ENCODE data around the gene RHD.
"Not testable (repeated sequence)": the region's sequence is repeated elsewhere in the genome, so short reads cannot be mapped to it uniquely, and the experiment has no call there.

RHD gene

GRCh38 chr1:25272238-25272637 lies at the start of gene RHD:
Gene RHD, plus strand, starts transcription at chr1:25272509. Its CDS starts 39 bp downstream, at chr1:25272548.
- DNase-seq (ENCODE audit: low read depth in 2 of 2) = not testable (repeated sequence)

GRCh38 chr1:25222606-25223005 lies 49.7 kb upstream of the RHD start:
- no peak for DNase-seq (ENCODE audit: low read depth in 2 of 2)

GRCh38 chr1:25223471-25223870 lies 48.8 kb upstream of the RHD start:
- DNase-seq (ENCODE audit: low read depth in 2 of 2) = no peak

- DNase-seq (ENCODE audit: low read depth in 2 of 2) = peak; percentile 78 to 79
Measured at GRCh38 chr1:25232027-25232865, 40.1 kb upstream of the RHD start, which contains the start of gene SYF2. Gene SYF2, minus strand, starts transcription at chr1:25232502. Its CDS starts 35 bp downstream, at chr1:25232467.

- no peak for DNase-seq (ENCODE audit: low read depth in 2 of 2)
Measured at GRCh38 chr1:25232866-25233784, 39.2 kb upstream of the RHD start.

- not testable (repeated sequence) for DNase-seq (ENCODE audit: low read depth in 2 of 2)
Measured at GRCh38 chr1:25235411-25235810, 36.9 kb upstream of the RHD start.

GRCh38 chr1:25236261-25236660 lies 36.0 kb upstream of the RHD start:
- not testable (repeated sequence) for DNase-seq (ENCODE audit: low read depth in 2 of 2)

- no peak for DNase-seq (ENCODE audit: low read depth in 2 of 2)
Measured at GRCh38 chr1:25238046-25238445, 34.3 kb upstream of the RHD start.

GRCh38 chr1:25239681-25240541 lies 32.4 kb upstream of the RHD start:
- DNase-seq (ENCODE audit: low read depth in 2 of 2) = peak; percentile 62 to 79

GRCh38 chr1:25243907-25244306 lies 28.4 kb upstream of the RHD start:
- DNase-seq (ENCODE audit: low read depth in 2 of 2) = no peak

- DNase-seq (ENCODE audit: low read depth in 2 of 2) = no peak
Measured at GRCh38 chr1:25245393-25245792, 26.9 kb upstream of the RHD start.

GRCh38 chr1:25245809-25246599 lies 26.3 kb upstream of the RHD start:
- no peak for DNase-seq (ENCODE audit: low read depth in 2 of 2)

- DNase-seq (ENCODE audit: low read depth in 2 of 2) = no peak
Measured at GRCh38 chr1:25246600-25247023, 25.7 kb upstream of the RHD start.

GRCh38 chr1:25247024-25247828 lies 25.1 kb upstream of the RHD start, which contains the start of gene RSRP1:
Gene RSRP1, minus strand, starts transcription at chr1:25247454. Its CDS starts 491 bp downstream, at chr1:25246963.
- peak; percentile 99 to 100 for DNase-seq (ENCODE audit: low read depth in 2 of 2)

- no peak for DNase-seq (ENCODE audit: low read depth in 2 of 2)
Measured at GRCh38 chr1:25247829-25248754, 24.2 kb upstream of the RHD start.

GRCh38 chr1:25253911-25254310 lies 18.4 kb upstream of the RHD start:
- no peak for DNase-seq (ENCODE audit: low read depth in 2 of 2)

GRCh38 chr1:25255706-25256577 lies 16.4 kb upstream of the RHD start:
- no peak for DNase-seq (ENCODE audit: low read depth in 2 of 2)

GRCh38 chr1:25256578-25256965 lies 15.7 kb upstream of the RHD start:
- DNase-seq (ENCODE audit: low read depth in 2 of 2) = no peak
